ENCODE data around the gene SLC16A10. TPM values are rescaled to one million over a fixed set of nuclear protein-coding genes. Genes with fewer than 3 reads are reported as not detected.
"Not testable (repeated sequence)": the region's sequence is repeated elsewhere in the genome, so short reads cannot be mapped to it uniquely, and the experiment has no call there.

Gene SLC16A10
- 0.05 TPM for polyA plus RNA-seq (2013, experiment 1 of 2; ENCODE audit: insufficient read length)
- 0.73 TPM for polyA plus RNA-seq (2013, experiment 2 of 2; ENCODE audit: insufficient read length)

- peak; percentile 28 for DNase-seq
Measured at GRCh38 chr6:111087106-111087835, at the start of gene SLC16A10. Gene SLC16A10 (plus strand): TSS chr6:111087503. CDS start chr6:111087753, 250 bp downstream.

- DNase-seq = no peak
Measured at GRCh38 chr6:111038534-111039252, 48.6 kb upstream of the SLC16A10 start.

- no peak for DNase-seq
Measured at GRCh38 chr6:111041917-111042316, 45.4 kb upstream of the SLC16A10 start.

GRCh38 chr6:111047244-111047643 lies 40.1 kb upstream of the SLC16A10 start:
- DNase-seq = no peak

GRCh38 chr6:111050261-111051023 lies 36.9 kb upstream of the SLC16A10 start:
- no peak for DNase-seq

- DNase-seq = no peak
Measured at GRCh38 chr6:111052171-111052570, 35.1 kb upstream of the SLC16A10 start.

GRCh38 chr6:111057074-111057752 lies 30.1 kb upstream of the SLC16A10 start:
- peak; percentile 38 for DNase-seq

GRCh38 chr6:111061508-111061907 lies 25.8 kb upstream of the SLC16A10 start:
- peak; percentile 79 for DNase-seq

GRCh38 chr6:111061985-111062384 lies 25.3 kb upstream of the SLC16A10 start:
- DNase-seq = not testable (repeated sequence)

GRCh38 chr6:111062860-111063259 lies 24.4 kb upstream of the SLC16A10 start:
- DNase-seq = not testable (repeated sequence)

GRCh38 chr6:111068109-111068865 lies 19.0 kb upstream of the SLC16A10 start:
- DNase-seq = no peak

- DNase-seq = no peak
Measured at GRCh38 chr6:111068866-111069234, 18.5 kb upstream of the SLC16A10 start.

- no peak for DNase-seq
Measured at GRCh38 chr6:111069382-111070104, 17.8 kb upstream of the SLC16A10 start.

GRCh38 chr6:111070105-111071005 lies 16.9 kb upstream of the SLC16A10 start:
- no peak for DNase-seq

- DNase-seq = no peak
Measured at GRCh38 chr6:111072801-111073360, 14.4 kb upstream of the SLC16A10 start.

- DNase-seq = no peak
Measured at GRCh38 chr6:111074311-111074710, 13.0 kb upstream of the SLC16A10 start.

- no peak for DNase-seq
Measured at GRCh38 chr6:111076024-111076695, 11.1 kb upstream of the SLC16A10 start.

- no peak for DNase-seq
Measured at GRCh38 chr6:111080698-111081097, 6.6 kb upstream of the SLC16A10 start.

GRCh38 chr6:111086685-111087084 lies 618 bp upstream of the SLC16A10 start:
- no peak for DNase-seq
